Measurements from ENCODE around the gene APCDD1L.

- TF ChIP-seq RCOR1 (IDR thresholded peaks at IDR 0.05; ENCODE audit: low read length) (no peak), CTCF (IDR thresholded peaks at IDR 0.05) (no peak), MAX (IDR thresholded peaks at IDR 0.05; ENCODE audit: low read depth) (peak; percentile 100), FOXJ3 (CRISPR knock-in tag; IDR thresholded peaks at IDR 0.05) (0 out of 2 replicates have a peak, but pooled peaks have one; percentile 49), FOSL2 (IDR thresholded peaks at IDR 0.05; ENCODE audit: borderline replicate concordance, low read depth) (peak; percentile 89), REST (IDR thresholded peaks at IDR 0.05; ENCODE audit: low read depth, low read length) (no peak), EZH2phosphoT487 (IDR thresholded peaks at IDR 0.05; ENCODE audit: borderline replicate concordance, low read depth) (no peak), SIN3A (IDR thresholded peaks at IDR 0.05; ENCODE audit: borderline replicate concordance, low read depth, low read length) (no peak), RXRA (IDR thresholded peaks at IDR 0.05; ENCODE audit: borderline replicate concordance, low read depth) (no peak), RAD21 (IDR thresholded peaks at IDR 0.05; ENCODE audit: low read length) (no peak), ZBTB33 (IDR thresholded peaks at IDR 0.05; ENCODE audit: borderline replicate concordance, low read depth) (no peak)
Observed at GRCh38 chr20:58457083-58457695, 58.0 kb downstream of the APCDD1L start.
